Measurements from ENCODE around the gene CHRNA4. TPM values are rescaled to one million over a fixed set of nuclear protein-coding genes. Genes with fewer than 3 reads are reported as not detected.

Gene CHRNA4
- total RNA-seq (2014; rRNA removed; shearing (Covaris generic)): not detected in 2 replicates

DNA sequence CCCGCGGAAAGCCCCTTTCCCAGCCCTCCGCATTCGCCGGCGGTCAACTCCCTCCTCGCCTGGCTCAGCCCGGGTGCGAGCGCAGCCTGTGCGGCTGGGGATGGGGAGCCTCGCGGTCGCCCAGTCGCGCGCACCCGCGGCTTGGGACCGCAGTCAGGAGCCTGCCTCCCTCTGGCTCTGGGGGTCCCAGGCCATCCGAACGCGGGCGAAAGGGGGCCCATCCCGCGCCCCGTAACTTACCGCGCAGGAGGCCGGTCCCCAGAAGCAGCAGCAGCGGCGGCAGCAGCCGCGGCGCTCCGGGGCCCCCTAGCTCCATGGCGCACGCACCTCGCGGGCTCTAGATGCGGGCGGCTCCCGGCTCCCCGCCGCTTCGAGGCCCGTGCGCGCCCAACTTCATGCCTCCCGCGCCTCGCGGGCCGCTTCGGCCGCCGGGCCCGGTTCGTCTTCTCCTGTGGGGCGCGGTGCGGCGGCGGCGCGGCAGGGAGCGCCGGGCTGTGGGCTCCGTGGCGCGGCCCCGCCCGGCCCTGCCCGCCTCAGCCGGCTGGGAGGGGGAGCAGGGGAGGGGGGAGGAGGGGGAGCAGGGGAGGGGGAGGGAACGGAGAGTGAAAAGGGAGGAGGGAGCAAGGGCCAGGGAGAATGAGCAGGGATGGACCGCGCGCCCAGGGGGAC lies at the start of gene CHRNA4:
Gene CHRNA4, minus strand, starts transcription at position 500 of the 669 bp plus-strand sequence. Its CDS starts 184 bp downstream, at position 316.
- no peak for DNase-seq (ENCODE audit: low read depth)

DNA sequence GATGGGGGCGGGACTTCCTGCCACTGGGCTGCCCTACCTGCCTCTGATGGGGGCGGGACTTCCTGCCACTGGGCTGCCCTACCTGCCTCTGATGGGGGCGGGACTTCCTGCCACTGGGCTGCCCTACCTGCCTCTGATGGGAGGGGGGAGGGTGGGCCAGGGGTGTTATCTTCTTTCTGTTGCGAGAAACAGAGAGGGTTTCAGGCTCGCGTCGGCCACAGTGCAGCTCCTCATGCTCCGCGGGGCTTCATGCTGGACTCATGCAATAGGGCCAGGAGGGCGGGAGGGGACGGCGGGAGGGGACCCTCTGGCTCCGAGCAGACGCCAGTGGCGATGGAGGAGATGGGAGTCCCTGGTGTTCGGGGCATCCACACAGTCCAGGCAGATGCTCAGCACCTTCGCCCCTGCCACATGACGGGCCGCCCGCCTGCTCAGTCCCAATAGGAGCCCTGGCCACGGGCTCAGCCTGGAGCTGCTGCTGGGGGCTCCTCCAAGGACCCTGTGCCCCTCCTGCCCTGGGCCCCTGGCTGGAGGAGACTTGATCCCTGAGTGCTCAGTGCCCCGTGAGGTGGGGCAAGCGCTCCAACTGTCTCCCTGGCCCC lies 48.8 kb upstream of the CHRNA4 start:
- no peak for DNase-seq (ENCODE audit: low read depth)

- DNase-seq (ENCODE audit: low read depth): no peak
Observed at GRCh38 chr20:63409066-63409833, 48.1 kb upstream of the CHRNA4 start.

GRCh38 chr20:63408684-63409046 lies 47.5 kb upstream of the CHRNA4 start:
- DNase-seq (ENCODE audit: low read depth): no peak

DNA sequence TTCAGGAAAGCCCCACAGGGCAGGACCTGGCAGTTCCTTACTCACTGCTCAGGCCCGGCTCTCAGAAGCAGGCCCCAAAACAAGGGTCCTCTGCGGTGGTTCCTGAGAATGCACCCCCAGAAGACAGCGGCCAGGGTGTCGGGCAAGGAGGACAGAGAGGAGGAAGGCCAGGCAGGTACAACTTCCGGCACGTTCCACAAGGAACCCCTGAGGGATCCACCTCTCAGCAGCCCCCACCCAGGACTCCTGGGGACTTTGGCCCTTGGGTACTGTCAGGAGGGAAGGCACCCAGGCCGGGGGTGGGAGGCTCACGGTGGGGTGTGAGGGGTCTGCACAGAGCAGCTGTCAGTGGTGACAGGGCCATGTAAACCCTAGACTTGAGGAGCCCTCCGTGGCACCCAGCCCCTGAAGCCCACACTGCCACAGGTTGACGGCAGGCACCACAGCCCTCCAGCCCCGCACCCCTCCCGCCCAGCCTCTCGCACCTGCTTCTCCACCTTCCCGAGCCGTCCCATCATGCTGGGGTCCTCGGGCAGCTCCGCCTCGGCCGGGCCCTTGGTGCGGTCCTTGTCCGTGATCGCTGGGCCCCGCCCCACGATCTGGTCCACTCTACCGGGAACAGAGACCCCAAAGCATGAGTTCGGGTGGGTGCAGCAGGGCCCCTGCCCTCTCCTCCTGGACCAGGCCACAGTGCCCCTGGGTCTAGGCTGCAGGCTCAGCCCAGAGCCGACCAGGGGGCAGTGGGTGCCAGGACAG lies 47.0 kb upstream of the CHRNA4 start:
- DNase-seq (ENCODE audit: low read depth): no peak

DNA sequence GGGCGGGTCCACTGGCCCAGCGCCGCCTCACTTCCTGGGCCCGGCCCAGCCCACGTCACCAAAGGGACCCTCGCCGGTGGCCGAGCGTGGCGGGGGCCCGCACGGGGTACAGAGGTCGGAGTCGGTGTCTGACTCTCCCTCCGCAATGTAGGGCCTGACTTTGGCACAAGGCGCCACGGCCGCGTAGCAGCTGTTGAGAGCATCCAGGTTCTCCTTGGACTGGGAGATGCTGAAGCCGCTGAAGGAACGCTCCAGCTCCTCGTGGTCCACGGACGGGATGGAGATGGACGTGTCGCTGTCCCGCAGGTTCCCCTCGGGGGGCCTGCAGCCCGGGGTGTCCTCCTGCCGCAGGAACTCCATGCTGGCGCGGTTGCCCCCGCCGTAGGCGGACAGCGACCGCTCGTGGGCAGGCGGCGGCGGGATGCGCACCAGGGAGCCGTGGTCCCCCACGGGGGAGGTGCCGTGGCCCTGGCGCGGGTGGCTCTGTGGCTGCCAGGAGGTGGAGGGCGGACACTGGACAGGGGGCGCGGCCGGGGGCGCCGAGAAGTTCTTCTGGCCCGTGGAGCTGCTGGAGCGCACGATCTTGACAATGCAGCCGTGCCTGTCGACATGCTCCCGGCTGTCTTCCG lies 45.6 kb upstream of the CHRNA4 start:
- DNase-seq (ENCODE audit: low read depth): no peak

DNA sequence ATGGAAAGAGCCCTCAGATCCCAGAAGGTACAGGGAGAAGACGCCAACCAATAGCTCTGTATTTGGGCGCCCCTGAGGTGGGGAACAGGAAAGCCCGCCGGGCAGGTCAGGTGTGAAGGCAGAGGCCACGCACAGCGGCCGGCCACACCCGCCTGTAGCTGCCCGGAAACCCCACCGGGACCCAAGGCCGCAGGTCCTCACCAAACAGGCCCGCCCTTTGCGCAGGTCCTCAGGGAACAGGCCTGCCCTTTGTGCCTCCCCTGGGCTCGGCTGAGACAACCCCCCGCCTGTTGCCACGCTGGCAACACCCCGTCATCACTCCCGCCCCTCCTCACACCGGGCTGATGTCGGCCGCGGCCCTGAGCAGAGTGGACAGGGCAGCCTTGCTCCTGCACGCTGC lies 44.9 kb upstream of the CHRNA4 start:
- DNase-seq (ENCODE audit: low read depth): no peak

DNA sequence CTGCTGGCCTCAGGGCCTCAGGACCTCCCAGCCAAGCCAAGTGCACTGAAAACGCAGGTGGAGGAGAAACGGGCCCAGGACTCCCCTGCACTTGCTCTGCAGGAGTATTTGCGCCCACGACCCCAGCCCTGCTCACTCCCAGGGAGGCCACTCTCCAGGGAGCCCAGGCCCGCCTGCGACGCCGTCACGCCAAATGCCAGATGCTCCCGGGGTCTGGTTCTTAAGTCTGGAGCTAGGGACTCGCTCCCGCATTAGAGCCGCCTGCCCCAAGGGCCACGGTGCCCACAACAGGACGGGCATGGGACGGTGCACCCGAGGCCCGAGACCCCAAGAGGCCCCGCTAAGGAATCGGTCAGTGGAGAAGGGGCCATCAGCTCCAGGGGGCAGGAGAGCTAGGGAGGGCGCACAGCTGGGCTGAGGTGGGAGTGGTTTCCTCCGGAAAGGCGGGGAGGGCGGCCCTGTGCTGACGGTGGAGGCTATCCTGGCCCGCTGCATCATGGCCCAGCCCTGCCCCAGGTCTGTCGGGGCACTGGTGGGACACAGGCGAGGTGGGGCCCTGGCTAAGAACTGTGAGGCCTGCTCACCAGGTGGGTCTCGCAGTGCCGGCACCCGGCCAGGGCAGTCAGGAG lies 44.1 kb upstream of the CHRNA4 start:
- no peak for DNase-seq (ENCODE audit: low read depth)

DNA sequence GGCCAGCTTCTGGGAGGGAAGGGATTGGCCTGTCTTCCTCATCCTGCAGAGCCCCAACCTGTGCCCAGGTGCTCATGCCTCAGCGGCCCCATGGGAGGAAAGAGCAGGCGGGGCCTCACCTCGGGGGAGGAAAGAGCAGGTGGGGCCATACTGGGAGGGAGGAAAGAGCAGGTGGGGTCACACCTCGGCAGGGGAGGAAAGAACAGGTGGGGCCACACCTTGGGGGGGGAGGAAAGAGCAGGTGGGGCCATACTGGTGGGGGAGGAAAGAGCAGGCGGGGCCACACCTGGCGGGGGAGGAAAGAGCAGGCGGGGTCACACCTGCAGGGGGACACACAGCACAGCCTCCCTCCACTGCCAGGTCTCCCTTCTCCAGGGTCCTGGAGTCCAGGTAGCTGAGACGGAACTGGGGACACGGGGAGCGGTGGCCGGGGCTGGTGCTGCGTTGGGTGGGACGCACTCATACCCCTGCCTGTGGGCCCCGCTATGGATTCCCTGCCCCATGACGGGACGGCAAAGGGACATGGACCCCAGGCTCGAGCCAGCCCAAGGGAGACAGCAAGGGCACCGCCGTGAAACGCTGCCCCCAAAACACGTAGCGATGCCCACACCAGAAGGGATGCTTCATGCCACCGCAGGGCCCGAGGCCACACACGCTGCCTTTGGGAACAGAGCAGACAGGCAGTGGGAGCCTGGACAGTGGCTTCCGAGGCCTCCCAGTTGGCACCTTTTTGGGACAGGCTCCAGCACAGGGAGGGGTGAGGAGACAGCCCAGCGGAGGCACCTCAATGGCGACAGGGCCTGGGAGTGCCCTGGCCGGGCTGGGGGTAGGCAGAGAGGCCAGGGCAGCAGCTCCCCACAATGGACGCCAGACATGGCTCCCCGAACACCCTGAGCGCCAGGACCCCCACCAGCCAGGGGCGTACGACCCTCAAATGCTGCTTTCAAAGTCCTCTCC lies 43.3 kb upstream of the CHRNA4 start:
- DNase-seq (ENCODE audit: low read depth): no peak

- DNase-seq (ENCODE audit: low read depth): no peak
Observed at GRCh38 chr20:63403403-63404105, 42.4 kb upstream of the CHRNA4 start.

GRCh38 chr20:63402860-63403220 lies 41.7 kb upstream of the CHRNA4 start:
- DNase-seq (ENCODE audit: low read depth): no peak

DNA sequence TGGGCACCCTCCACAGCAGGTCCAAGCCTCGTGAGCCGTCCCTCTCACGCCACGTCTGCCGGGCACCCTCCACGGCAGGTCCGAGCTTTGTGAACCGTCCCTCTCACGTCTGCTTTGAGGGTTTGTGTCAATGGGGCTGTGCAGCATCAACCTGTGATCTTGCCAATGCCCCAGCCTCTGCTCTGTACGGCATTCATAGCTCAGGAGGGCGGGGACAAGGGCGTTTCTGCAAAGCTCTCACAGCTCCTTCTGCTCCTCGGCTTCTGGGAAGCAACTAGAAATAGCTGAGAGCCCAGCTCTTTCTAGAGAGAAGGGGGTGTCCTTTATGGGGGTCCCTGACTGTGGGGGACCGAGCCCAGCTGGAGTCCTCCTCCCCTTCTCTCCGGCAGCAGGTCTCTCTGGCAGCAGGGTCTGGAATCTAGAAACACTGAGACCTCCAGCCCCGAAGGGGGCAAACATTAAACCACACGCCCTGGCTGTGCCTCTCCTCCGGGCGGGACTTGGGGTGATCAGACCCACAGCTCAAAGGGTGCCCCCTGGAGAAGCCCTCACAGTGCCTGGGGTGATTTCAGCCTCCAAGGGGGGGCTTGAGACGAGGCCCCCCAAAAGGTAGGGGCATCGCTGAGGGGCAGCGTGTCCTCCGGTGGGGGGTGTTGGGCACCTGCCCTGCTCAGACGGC lies 41.2 kb upstream of the CHRNA4 start:
- DNase-seq (ENCODE audit: low read depth): no peak

GRCh38 chr20:63401384-63402110 lies 40.4 kb upstream of the CHRNA4 start:
- no peak for DNase-seq (ENCODE audit: low read depth)

DNA sequence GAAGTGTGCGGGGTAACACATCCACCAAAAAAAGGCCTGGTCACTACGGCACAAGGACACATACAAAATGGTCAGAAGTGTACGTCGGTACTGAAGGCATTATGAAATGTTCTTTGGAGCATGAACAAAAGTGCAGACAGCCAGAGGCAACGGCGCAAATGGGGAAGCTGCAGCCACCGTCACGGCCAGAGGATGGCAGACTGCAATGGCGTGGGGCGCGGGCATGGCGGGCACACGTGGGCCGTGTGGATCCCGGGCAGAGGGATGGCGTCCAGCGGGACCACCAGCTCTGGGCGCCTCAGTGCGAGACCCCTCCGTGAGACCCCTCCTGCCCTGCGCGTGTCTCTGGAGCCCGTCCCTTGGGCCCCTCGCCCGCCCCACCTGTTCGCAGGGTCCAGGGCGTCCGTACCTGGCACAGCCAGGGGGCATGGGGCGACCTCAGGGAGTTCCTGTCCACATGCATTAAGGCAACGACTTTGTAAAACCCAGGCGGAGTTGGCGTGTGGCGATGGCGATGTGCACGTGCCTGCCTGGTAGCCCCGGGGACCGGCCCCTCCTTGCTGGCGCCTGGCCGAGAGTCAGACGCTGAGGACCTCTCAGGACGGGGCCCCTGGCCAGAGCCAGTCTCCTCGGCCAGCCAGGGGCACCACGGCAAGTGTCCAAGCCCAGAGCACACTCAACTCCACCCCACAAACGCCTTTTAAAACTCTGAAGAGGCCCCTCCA lies 39.5 kb upstream of the CHRNA4 start:
- no peak for DNase-seq (ENCODE audit: low read depth)

DNA sequence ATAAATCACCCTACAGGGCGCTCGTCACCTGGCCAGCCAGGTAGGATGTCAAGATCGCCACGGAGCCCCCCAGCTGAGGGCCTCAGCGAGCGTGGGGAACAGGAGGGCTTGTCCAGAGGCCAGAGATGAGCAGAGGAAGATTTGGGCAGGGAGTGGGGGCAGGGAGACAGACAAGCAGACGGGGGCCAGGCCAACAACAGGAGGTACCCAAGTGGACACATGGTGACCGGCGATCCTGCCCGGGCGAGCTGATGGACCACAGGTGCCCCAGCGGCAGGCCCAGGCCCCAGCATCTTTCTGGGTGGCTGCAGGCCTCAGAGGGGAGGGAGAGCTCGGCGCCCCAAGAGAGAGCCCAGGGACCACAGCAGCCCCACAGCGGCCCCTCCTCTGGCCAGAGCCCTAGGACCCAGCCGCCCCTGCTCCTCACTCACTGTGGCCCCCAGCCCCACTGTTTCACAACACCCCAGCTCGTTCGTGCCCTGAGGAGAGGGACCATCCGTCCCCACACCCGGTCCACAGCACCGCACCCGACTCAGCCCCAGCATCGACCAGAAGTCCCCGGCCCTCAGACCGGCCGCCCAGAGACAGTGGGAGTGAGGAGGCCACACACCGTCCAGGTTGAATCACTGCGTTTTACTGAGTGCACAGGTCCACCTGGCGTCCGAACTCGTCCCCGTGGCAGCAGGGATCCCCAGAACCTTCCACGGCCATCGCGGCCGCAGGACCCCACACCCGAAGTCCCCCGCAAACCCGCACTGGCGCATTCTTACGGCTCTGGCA lies 38.6 kb upstream of the CHRNA4 start:
- DNase-seq (ENCODE audit: low read depth): no peak

GRCh38 chr20:63398744-63399514 lies 37.8 kb upstream of the CHRNA4 start:
- no peak for DNase-seq (ENCODE audit: low read depth)

Measured in Daoy (cell line).